HepG2 (cell line): ENCODE measurements around the gene C1QTNF5. TPM values are rescaled to one million over a fixed set of nuclear protein-coding genes. Genes with fewer than 3 reads are reported as not detected.

ENCODE experiments used
- CREB1 ChIP-seq, 2 experiments: fragments of 450-650 bp in 1 of 2; IDR thresholded peaks; 2 replicates each; pipeline ENCODE4 v1.6.1; 2016 to 2017; ENCODE audit warnings: control low read depth in 1 of 2, mild to moderate bottlenecking in 1 of 2, missing compliant biosample characterization in 1 of 2, missing genetic modification characterization in 1 of 2
- GATA4 ChIP-seq: sonication (generic); IDR thresholded peaks from 2 replicates; pipeline ENCODE4 v1.6.1; 2016; ENCODE audit warnings: antibody characterized with exemption, low read depth, borderline replicate concordance
- GZF1 ChIP-seq: sonication (generic); formaldehyde crosslinking; IDR thresholded peaks from 2 replicates; pipeline ENCODE4 v1.5.1; 2020; ENCODE audit warnings: mild to moderate bottlenecking, missing genetic modification reagents
- NCOA1 ChIP-seq: sonication (generic); formaldehyde crosslinking; IDR thresholded peaks from 2 replicates; pipeline ENCODE4 v1.9.0; 2021; ENCODE audit warnings: missing genetic modification reagents
- RERE ChIP-seq: IDR thresholded peaks from 2 replicates; pipeline ENCODE4 v1.6.1; 2016; ENCODE audit warnings: low read depth, missing genetic modification reagents, missing compliant biosample characterization
- ZFP91 ChIP-seq: sonication (generic); formaldehyde crosslinking; IDR thresholded peaks from 2 replicates; pipeline ENCODE4 v1.9.0; 2022; ENCODE audit warnings: missing genetic modification reagents, mild to moderate bottlenecking, borderline replicate concordance
- ZNF318 ChIP-seq: sonication (generic); formaldehyde crosslinking; IDR thresholded peaks from 2 replicates; pipeline ENCODE4 v1.4.0; 2020; ENCODE audit warnings: mild to moderate bottlenecking, missing genetic modification reagents
- ZNF547 ChIP-seq: sonication (generic); formaldehyde crosslinking; IDR thresholded peaks from 2 replicates; pipeline ENCODE4 v1.5.1; 2020; ENCODE audit warnings: mild to moderate bottlenecking, missing genetic modification reagents
- ZNF580 ChIP-seq: IDR thresholded peaks from 2 replicates; pipeline ENCODE4 v1.6.1; 2016; ENCODE audit warnings: low read depth, borderline replicate concordance
- ZNF839 ChIP-seq: sonication (generic); formaldehyde crosslinking; IDR thresholded peaks from 2 replicates; pipeline ENCODE4 v1.4.0; 2020; ENCODE audit warnings: missing genetic modification reagents, mild to moderate bottlenecking, borderline replicate concordance
- polyA plus RNA-seq, 8 experiments: library from polyadenylated mRNA; depleted of rRNA in 3 of 8; stranded (reverse) in 7 of 8; unstranded in 1 of 8; fragments of >200 nt; fragmentation: Illumina TruSeq in 4 of 8; extraction: Trizol in 4 of 8; gene quantifications; 2 replicates each; pipeline versions ENCODE4 v1.2.1 to v1.2.3, GENCODE V29; 2011 to 2016; ENCODE audit warnings: low read depth in 4 of 8, missing spikeins in 1 of 8, mixed read lengths in 1 of 8; ENCODE audit not compliant: insufficient read depth in 1 of 8
- total RNA-seq, 5 experiments: library from RNA; depleted of rRNA; stranded (reverse); fragments of >200 nt; fragmentation: Illumina TruSeq; extraction: Trizol; gene quantifications; 2 replicates each; pipeline ENCODE4 v1.2.3, GENCODE V29; 2016; ENCODE audit warnings: low read depth in 1 of 5

Gene C1QTNF5
- total and polyA plus RNA-seq, 2 of the 13 experiments (the other 11 are each of a cell fraction or from before 2014, with no cell fraction given) = 0.86 to 1.2 TPM

GRCh38 chr11:119373921-119374631, 33.4 kb upstream of the C1QTNF5 start (continued):
- peak; percentile 31; the same call in 1 of the 2 replicates for TF ChIP-seq ZFP91
- TF ChIP-seq ZNF318 = no peak
- no peak for TF ChIP-seq RERE (CRISPR knock-in tag)
- TF ChIP-seq ZNF580 (CRISPR knock-in tag) = peak; percentile 68; the same call in 1 of the 2 replicates
- TF ChIP-seq GATA4 = no peak
- TF ChIP-seq ZNF839 (CRISPR knock-in tag) = no peak
- TF ChIP-seq NCOA1 (CRISPR knock-in tag) = no peak
- no peak for TF ChIP-seq GZF1 (CRISPR knock-in tag)
- no peak for TF ChIP-seq ZNF547
- TF ChIP-seq CREB1 (IDR thresholded peaks at IDR 0.05) = no peak
- no peak for TF ChIP-seq CREB1 (CRISPR knock-in tag; IDR thresholded peaks at IDR 0.05)
